Measurements from ENCODE around the gene SYNGAP1. TPM values are rescaled to one million over a fixed set of nuclear protein-coding genes. Genes with fewer than 3 reads are reported as not detected.

The SYNGAP1 gene
- total and polyA plus RNA-seq, 9 of the 15 experiments (the other 6 are each of a cell fraction or from before 2014, with no cell fraction given): 0.01 to 22.8 (median 3.2) TPM

DNA sequence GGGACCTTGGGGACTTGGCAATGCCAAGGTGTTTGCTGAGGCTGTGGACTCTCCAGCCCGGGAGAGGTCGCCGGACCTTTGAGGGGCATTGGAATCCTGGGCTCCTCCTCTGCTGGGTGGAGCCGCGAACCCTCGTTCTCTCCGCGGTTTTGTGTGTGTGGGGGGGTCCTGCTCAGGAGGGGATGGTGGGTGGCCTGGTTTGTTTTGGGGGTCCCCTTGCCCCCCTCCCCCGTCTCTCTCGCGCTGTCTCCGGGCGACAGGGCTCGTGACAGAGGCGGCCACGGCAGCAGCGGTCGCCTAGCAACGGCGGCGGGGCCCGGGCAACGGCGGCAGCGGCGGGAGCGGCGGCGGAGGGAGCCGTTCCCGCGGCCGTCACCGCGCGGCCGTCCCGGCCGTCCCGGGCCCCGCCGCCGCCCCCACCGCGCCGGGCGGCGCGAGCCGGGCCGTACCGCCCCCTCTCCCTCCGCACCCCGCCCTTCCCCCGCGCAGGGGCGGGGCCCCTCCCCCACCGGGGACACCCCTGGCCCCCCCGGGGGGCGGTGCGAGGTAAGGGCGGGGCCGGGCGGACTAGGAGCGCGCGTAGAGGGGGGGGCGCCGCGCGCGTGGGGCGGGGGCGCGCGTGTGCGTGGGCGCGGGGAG, 7.8 kb downstream of the SYNGAP1 start (continued):
- TF ChIP-seq HMBOX1 (IDR thresholded peaks at IDR 0.05): no peak
- TF ChIP-seq NUFIP1 (IDR thresholded peaks at IDR 0.05; ENCODE audit: partially characterized antibody): no peak
- peak; percentile 60 for TF ChIP-seq ZNF740 (CRISPR knock-in tag; IDR thresholded peaks at IDR 0.05)
- TF ChIP-seq ZNF740 (tag; IDR thresholded peaks at IDR 0.05): peak in 1 of 2 experiments; percentile 88; a peak in 2 of 4 replicates
- TF ChIP-seq CLOCK (CRISPR knock-in tag; IDR thresholded peaks at IDR 0.05; ENCODE audit: borderline replicate concordance): no peak
- TF ChIP-seq UBTF (IDR thresholded peaks at IDR 0.05; ENCODE audit: borderline replicate concordance in 1 of 2, low read depth in 2 of 2, low read length in 2 of 2): no peak
- no peak for TF ChIP-seq TAF9B (IDR thresholded peaks at IDR 0.05; ENCODE audit: partially characterized antibody)
- TF ChIP-seq ZNF830 (CRISPR knock-in tag; IDR thresholded peaks at IDR 0.05): no peak
- TF ChIP-seq ZNF511 (CRISPR knock-in tag; IDR thresholded peaks at IDR 0.05): 0 out of 2 replicates have a peak, but pooled peaks have one; percentile 29
- no peak for TF ChIP-seq ZNF384 (IDR thresholded peaks at IDR 0.05; ENCODE audit: low read depth, low read length)
- TF ChIP-seq SMARCA5 (IDR thresholded peaks at IDR 0.05): no peak
- TF ChIP-seq CCNT2 (IDR thresholded peaks at IDR 0.05; ENCODE audit: borderline replicate concordance, extremely low read depth, insufficient read length, low read depth, low read length): peak; percentile 68
- TF ChIP-seq L3MBTL2 (IDR thresholded peaks at IDR 0.05): no peak
- TF ChIP-seq NCOA4 (IDR thresholded peaks at IDR 0.05; ENCODE audit: partially characterized antibody): no peak
- no peak for TF ChIP-seq FOXP1 (CRISPR knock-in tag; IDR thresholded peaks at IDR 0.05)
- TF ChIP-seq SAFB2 (IDR thresholded peaks at IDR 0.05; ENCODE audit: borderline replicate concordance, low read depth, low read length, severe bottlenecking): no peak
- no peak for TF ChIP-seq RAD21 (CRISPR knock-in tag; conservative IDR thresholded peaks at IDR 0.05 in 1 of 2, IDR thresholded peaks at IDR 0.05 in 1 of 2)
- TF ChIP-seq MCM2 (IDR thresholded peaks at IDR 0.05; ENCODE audit: low read depth): no peak
